GM21717 (cell line): Measurements from ENCODE around the gene MUC5AC.

Experiments used
- ATAC-seq: cut with Tn5 transposase; IDR thresholded peaks from one replicate; pipeline ENCODE4 v1.9.1; 2021; ENCODE audit warnings: mild to moderate bottlenecking, moderate library complexity; ENCODE audit not compliant: unreplicated experiment

Gene MUC5AC

GRCh38 chr11:1194231-1194976 lies 36.7 kb downstream of the MUC5AC start:
- no peak for ATAC-seq

- ATAC-seq = no peak
Measured at GRCh38 chr11:1194977-1195681, 37.4 kb downstream of the MUC5AC start.

GRCh38 chr11:1195682-1196515 lies 38.1 kb downstream of the MUC5AC start:
- no peak for ATAC-seq

GRCh38 chr11:1196516-1197391 lies 39.0 kb downstream of the MUC5AC start:
- no peak for ATAC-seq

GRCh38 chr11:1197431-1197885 lies 39.7 kb downstream of the MUC5AC start:
- no peak for ATAC-seq

GRCh38 chr11:1197886-1198560 lies 40.3 kb downstream of the MUC5AC start:
- ATAC-seq = no peak

- no peak for ATAC-seq
Measured at GRCh38 chr11:1198561-1199240, 40.9 kb downstream of the MUC5AC start.

- ATAC-seq = no peak
Measured at GRCh38 chr11:1199241-1199750, 41.5 kb downstream of the MUC5AC start.

GRCh38 chr11:1199751-1200610 lies 42.2 kb downstream of the MUC5AC start:
- no peak for ATAC-seq

- ATAC-seq = no peak
Measured at GRCh38 chr11:1200611-1201191, 42.9 kb downstream of the MUC5AC start.

GRCh38 chr11:1201395-1202153 lies 43.8 kb downstream of the MUC5AC start:
- ATAC-seq = no peak

GRCh38 chr11:1202154-1202775 lies 44.5 kb downstream of the MUC5AC start:
- no peak for ATAC-seq

- ATAC-seq = no peak
Measured at GRCh38 chr11:1202776-1203504, 45.2 kb downstream of the MUC5AC start.

- ATAC-seq = no peak
Measured at GRCh38 chr11:1203505-1204271, 45.9 kb downstream of the MUC5AC start.

- ATAC-seq = no peak
Measured at GRCh38 chr11:1204381-1205101, 46.8 kb downstream of the MUC5AC start.
